ENCODE data around the gene PRRT1. TPM values are rescaled to one million over a fixed set of nuclear protein-coding genes. Genes with fewer than 3 reads are reported as not detected.

The PRRT1 gene
- total and polyA plus RNA-seq, 10 donors: 0.28 to 2.3 (median 1.1) TPM

DNA sequence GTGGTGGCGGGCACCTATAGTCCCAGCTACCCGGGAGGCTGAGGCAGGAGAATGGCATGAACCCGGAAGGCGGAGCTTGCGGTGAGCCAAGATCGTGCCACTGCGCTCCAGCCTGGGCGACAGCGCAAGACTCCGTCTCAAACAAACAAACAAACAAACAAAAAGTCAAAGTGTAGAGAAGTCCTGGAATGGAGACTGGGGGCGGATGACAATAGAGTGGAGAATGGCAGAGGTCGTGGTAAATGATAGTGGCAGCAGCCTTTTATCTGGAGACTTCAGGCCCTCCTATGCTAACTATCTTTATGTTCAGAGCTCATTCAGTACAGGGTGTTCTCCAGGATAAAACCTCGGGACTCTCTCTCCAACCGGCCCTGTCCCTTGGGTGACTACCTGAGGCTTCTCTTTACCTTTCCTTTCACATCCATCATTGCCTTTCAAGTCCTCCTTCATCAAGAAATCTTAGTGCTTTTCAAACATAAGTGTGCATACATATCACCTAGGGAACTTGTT, 20.2 kb downstream of the PRRT1 start:
- peaks cover 23 to 37% (median 31%) of the 10 kb centered on the region in 6 donors for H3K4me1 ChIP-seq
- no peaks in the 10 kb centered on the region for H3K9me3 ChIP-seq
- intact Hi-C loops (cut with DNase I; ENCODE audit: low total_unique reads): no loop called here
- no peak overlapping the region for H3K4me3 ChIP-seq
- DNase-seq: no peak
- WGBS, 5 donors: 90 to 95% (median 94%) methylated on average over 14 of the region's 14 CpGs
- TF ChIP-seq, protein P1, sequence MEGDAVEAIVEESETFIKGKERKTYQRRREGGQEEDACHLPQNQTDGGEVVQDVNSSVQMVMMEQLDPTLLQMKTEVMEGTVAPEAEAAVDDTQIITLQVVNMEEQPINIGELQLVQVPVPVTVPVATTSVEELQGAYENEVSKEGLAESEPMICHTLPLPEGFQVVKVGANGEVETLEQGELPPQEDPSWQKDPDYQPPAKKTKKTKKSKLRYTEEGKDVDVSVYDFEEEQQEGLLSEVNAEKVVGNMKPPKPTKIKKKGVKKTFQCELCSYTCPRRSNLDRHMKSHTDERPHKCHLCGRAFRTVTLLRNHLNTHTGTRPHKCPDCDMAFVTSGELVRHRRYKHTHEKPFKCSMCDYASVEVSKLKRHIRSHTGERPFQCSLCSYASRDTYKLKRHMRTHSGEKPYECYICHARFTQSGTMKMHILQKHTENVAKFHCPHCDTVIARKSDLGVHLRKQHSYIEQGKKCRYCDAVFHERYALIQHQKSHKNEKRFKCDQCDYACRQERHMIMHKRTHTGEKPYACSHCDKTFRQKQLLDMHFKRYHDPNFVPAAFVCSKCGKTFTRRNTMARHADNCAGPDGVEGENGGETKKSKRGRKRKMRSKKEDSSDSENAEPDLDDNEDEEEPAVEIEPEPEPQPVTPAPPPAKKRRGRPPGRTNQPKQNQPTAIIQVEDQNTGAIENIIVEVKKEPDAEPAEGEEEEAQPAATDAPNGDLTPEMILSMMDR (IDR thresholded peaks at IDR 0.05 in 8 of 11, conservative IDR thresholded peaks at IDR 0.05 in 3 of 11): no peak
- TF ChIP-seq POLR2A (IDR thresholded peaks at IDR 0.05): no peak
- TF ChIP-seq POLR2AphosphoS5 (IDR thresholded peaks at IDR 0.05): no peak
- H3K27ac ChIP-seq: no peak overlapping the region
- no peaks in the 10 kb centered on the region for H3K27me3 ChIP-seq (replicated peaks in 1 of 7)
- H3K36me3 ChIP-seq: peaks cover 0 to 7% (median 2%) of the 10 kb centered on the region in 6 donors

DNA sequence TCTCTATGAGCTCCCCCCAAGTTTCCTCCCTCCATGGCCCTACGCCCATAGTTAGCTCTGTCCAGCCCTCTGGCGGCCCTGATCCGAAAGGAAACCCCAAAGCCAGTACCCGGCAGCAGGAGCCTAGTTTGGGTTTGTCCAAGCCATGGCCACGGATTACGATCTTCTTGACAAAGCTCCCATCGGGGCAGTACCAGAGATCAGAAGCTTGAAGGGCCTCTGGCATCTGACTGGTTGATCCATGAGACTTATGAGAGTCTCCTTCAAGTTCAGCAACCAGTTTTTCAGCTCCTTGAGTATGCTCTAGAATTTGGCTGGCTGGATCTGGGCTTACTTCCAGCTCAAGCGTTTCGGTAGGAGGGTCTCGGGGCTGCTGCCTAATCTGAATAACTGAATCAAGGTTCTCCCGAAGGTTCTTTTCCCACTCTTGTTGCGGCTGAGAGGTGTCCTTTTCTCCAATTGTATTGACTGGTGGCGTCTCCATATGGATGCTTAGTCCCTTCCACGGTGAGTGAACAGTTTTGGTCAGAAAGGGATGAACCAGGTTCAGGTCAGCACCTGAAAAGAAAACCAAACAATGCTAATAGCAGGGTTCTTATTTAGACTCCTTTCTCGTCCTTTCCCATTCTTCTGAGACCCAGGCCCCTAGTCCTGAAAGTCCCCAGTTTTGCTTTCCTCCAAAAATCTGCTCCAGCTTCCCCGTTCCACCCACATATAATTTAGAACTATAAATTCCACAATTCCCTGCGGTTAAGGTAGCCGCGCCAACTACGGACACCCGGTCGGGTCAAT, 22.2 kb downstream of the PRRT1 start:
- peaks cover 23 to 57% (median 39%) of the 10 kb centered on the region in 6 donors for H3K4me1 ChIP-seq
- intact Hi-C loops (cut with DNase I; ENCODE audit: low total_unique reads): loop anchor here (10.0 kb wide), 1 partner anchor 65 kb away; the partner anchor contains the start of genes GPSM3 and PBX2
- H3K36me3 ChIP-seq: peaks cover 0 to 27% (median 21%) of the 10 kb centered on the region in 6 donors
- no peaks in the 10 kb centered on the region for H3K27me3 ChIP-seq (replicated peaks in 1 of 7)
- H3K27ac ChIP-seq: peak overlapping the region; percentile 77 to 95 (median 91)
- peak overlapping the region; percentile 41 to 78 (median 61) for H3K4me3 ChIP-seq
- DNase-seq: no peak
- WGBS, 5 donors: 39 to 48% (median 42%) methylated on average over 22 of the region's 22 CpGs
- H3K9me3 ChIP-seq: no peaks in the 10 kb centered on the region
- TF ChIP-seq POLR2AphosphoS5 (IDR thresholded peaks at IDR 0.05): no peak
- no peak for TF ChIP-seq POLR2A (IDR thresholded peaks at IDR 0.05)
- TF ChIP-seq, protein P1 (IDR thresholded peaks at IDR 0.05 in 8 of 11, conservative IDR thresholded peaks at IDR 0.05 in 3 of 11): no peak

DNA sequence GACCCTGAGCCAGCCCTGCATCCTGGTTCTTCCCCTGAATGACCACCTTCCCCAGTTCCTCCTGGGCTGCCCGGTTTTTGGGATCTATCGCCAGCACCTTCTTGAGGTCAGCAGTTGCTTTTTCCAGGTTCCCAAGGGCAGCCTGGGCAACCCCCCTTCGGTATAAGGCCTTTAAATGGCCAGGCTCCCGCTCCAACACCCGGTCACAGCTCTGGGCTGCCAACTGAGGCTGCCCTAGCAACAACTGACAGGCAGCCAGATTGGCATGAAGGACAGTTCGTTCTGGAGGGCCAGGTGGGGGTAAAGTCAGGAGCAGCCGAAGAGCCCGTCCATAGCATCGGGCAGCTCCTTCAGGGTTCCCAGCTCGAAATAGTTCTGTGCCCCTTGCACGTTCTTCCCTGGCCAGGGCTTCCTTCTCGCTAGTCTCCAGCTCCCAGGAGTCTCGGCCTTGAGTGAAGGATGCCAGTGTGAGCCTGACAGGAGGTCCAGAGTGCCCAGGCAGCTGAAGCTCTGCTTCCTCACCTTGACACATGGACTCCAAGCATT, 22.9 kb downstream of the PRRT1 start:
- DNase-seq: peak; percentile 81
- H3K27ac ChIP-seq: peak overlapping the region in 7 of 8 donors; percentile 67 to 95 (median 92)
- TF ChIP-seq POLR2AphosphoS5 (IDR thresholded peaks at IDR 0.05): no peak
- TF ChIP-seq POLR2A (IDR thresholded peaks at IDR 0.05): no peak
- TF ChIP-seq, protein P1 (IDR thresholded peaks at IDR 0.05 in 8 of 11, conservative IDR thresholded peaks at IDR 0.05 in 3 of 11): no peak
- H3K36me3 ChIP-seq: peaks cover 0 to 33% (median 28%) of the 10 kb centered on the region in 6 donors
- intact Hi-C loops (cut with DNase I; ENCODE audit: low total_unique reads): loop anchor here (10.0 kb wide), 1 partner anchor 66 kb away; the partner anchor contains the start of genes GPSM3 and PBX2
- 87 to 93% (median 89%) methylated on average over 13 of the region's 13 CpGs for WGBS, 5 donors
- H3K4me1 ChIP-seq: peaks cover 23 to 63% (median 41%) of the 10 kb centered on the region in 6 donors
- peak overlapping the region in 6 of 8 donors; percentile 4 to 97 (median 94) for H3K4me3 ChIP-seq
- H3K9me3 ChIP-seq: no peaks in the 10 kb centered on the region
- H3K27me3 ChIP-seq (replicated peaks in 1 of 7): no peaks in the 10 kb centered on the region

Measured in spleen (tissue), 11 donors.